HG03378 (cell line): Measurements from ENCODE around the gene SPAG9.

ENCODE experiments used
- ATAC-seq: cut with Tn5 transposase; IDR thresholded peaks from one replicate; pipeline ENCODE4 v1.9.1; 2021; ENCODE audit warnings: mild to moderate bottlenecking, moderate library complexity; ENCODE audit not compliant: unreplicated experiment

Gene SPAG9, protein sequence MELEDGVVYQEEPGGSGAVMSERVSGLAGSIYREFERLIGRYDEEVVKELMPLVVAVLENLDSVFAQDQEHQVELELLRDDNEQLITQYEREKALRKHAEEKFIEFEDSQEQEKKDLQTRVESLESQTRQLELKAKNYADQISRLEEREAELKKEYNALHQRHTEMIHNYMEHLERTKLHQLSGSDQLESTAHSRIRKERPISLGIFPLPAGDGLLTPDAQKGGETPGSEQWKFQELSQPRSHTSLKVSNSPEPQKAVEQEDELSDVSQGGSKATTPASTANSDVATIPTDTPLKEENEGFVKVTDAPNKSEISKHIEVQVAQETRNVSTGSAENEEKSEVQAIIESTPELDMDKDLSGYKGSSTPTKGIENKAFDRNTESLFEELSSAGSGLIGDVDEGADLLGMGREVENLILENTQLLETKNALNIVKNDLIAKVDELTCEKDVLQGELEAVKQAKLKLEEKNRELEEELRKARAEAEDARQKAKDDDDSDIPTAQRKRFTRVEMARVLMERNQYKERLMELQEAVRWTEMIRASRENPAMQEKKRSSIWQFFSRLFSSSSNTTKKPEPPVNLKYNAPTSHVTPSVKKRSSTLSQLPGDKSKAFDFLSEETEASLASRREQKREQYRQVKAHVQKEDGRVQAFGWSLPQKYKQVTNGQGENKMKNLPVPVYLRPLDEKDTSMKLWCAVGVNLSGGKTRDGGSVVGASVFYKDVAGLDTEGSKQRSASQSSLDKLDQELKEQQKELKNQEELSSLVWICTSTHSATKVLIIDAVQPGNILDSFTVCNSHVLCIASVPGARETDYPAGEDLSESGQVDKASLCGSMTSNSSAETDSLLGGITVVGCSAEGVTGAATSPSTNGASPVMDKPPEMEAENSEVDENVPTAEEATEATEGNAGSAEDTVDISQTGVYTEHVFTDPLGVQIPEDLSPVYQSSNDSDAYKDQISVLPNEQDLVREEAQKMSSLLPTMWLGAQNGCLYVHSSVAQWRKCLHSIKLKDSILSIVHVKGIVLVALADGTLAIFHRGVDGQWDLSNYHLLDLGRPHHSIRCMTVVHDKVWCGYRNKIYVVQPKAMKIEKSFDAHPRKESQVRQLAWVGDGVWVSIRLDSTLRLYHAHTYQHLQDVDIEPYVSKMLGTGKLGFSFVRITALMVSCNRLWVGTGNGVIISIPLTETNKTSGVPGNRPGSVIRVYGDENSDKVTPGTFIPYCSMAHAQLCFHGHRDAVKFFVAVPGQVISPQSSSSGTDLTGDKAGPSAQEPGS (N-terminal part only)

GRCh38 chr17:51120739-51121619, at the start of gene SPAG9:
Gene SPAG9, minus strand, starts transcription at chr17:51120868. Its CDS starts 212 bp downstream, at chr17:51120656.
- ATAC-seq, result peak; percentile 32

GRCh38 chr17:51169340-51169739, 48.7 kb upstream of the SPAG9 start:
- no peak for ATAC-seq

GRCh38 chr17:51166987-51167931, 46.6 kb upstream of the SPAG9 start:
- ATAC-seq, result peak; percentile 40

DNA sequence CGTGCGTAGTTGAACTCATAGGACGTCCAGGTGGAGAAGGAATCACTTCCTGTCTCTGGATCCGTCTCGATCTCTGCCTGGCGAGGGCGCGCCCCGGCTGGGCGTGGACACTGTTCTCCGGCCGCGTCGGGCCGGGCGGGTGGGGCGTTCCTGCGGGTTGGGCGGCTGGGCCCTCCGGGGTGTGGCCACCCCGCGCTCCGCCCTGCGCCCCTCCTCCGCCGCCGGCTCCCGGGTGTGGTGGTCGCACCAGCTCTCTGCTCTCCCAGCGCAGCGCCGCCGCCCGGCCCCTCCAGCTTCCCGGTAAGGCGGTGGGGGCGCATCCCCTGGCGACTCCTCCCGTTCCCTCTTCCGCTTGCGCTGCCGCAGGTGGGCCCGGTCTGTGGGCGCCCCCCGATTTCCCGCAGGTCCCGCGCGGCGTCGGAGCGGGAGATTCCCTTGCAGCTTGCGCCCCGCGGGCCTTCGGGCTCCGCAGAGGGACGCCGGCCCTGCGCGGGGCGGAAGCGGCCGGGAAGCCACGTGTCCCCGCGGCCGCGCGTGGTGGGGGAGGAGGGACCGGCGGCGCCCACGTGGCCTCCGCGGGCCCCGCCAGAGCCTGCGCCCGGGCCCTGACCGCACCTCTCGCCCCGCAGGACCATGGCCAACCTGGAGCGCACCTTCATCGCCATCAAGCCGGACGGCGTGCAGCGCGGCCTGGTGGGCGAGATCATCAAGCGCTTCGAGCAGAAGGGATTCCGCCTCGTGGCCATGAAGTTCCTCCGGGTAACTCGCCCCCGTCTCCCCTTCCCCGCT, 45.7 kb upstream of the SPAG9 start, which contains the start of gene NME2:
Gene NME2 (plus strand): TSS at position 214 of the 789 bp plus-strand sequence. CDS start 420 bp downstream, at position 634.
- ATAC-seq, result peak; percentile 58

GRCh38 chr17:51165680-51166197, 45.1 kb upstream of the SPAG9 start:
- no peak for ATAC-seq

GRCh38 chr17:51164911-51165679, 44.4 kb upstream of the SPAG9 start:
- ATAC-seq, result no peak

GRCh38 chr17:51161541-51161940, 40.9 kb upstream of the SPAG9 start:
- no peak for ATAC-seq

DNA sequence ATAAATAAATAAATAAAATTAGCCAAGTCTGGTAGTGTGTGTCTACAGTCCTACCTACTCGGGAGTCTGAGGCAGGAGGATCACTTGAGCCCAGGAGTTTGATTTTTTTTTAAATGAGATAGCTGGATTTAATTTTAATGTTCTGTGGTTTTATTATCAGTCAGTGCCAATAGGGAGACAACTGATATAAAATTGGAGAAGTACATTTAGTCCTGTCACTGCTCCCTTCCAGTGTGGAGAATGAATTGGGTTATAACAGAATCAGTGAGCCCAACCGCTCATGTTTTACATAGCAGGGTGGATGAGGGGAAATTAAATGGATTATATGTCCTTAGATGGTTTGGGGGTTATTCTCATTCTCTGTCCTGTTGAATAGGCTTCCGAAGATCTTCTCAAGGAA, 38.9 kb upstream of the SPAG9 start:
- no peak for ATAC-seq

- ATAC-seq, result no peak
Measured at GRCh38 chr17:51155416-51155815, 34.7 kb upstream of the SPAG9 start.

GRCh38 chr17:51154176-51154575, 33.5 kb upstream of the SPAG9 start:
- ATAC-seq, result no peak

GRCh38 chr17:51153210-51154072, 32.8 kb upstream of the SPAG9 start, which contains the start of gene NME1:
Gene NME1, plus strand, starts transcription at chr17:51153559. Its CDS starts 2,096 bp downstream, at chr17:51155655.
- ATAC-seq, result peak; percentile 96

- ATAC-seq, result no peak
Measured at GRCh38 chr17:51152766-51153209, 32.1 kb upstream of the SPAG9 start.

GRCh38 chr17:51150932-51151331, 30.3 kb upstream of the SPAG9 start:
- no peak for ATAC-seq

GRCh38 chr17:51149163-51149562, 28.5 kb upstream of the SPAG9 start:
- no peak for ATAC-seq

GRCh38 chr17:51147650-51148049, 27.0 kb upstream of the SPAG9 start:
- ATAC-seq, result no peak
